Measurements from ENCODE around the gene STAC2.

GRCh38 chr17:39219647-39220154 lies 6.0 kb downstream of the STAC2 start:
- TF ChIP-seq EZH2phosphoT487 (IDR thresholded peaks at IDR 0.05; ENCODE audit: insufficient read depth, low read depth) (no peak), EZH2 (IDR thresholded peaks at IDR 0.05; ENCODE audit: insufficient read depth, poor library complexity, severe bottlenecking) (no peak)

Measured in GM23248 (cell line).